Ectodermal cell (in vitro differentiated cells): ENCODE measurements around the gene REXO2.

ENCODE experiments used
- H3K27ac ChIP-seq: 2 replicates; pipeline ENCODE4 v1.7.0; 2013; ENCODE audit warnings: mild to moderate bottlenecking, low read depth, low read length; ENCODE audit not compliant: insufficient read depth, poor library complexity, severe bottlenecking
- H3K27me3 ChIP-seq: 2 replicates; pipeline ENCODE4 v1.7.0; 2013; ENCODE audit warnings: mild to moderate bottlenecking, low read length; ENCODE audit not compliant: insufficient read depth, control insufficient read depth, poor library complexity, severe bottlenecking
- H3K36me3 ChIP-seq: one replicate; pipeline ENCODE4 v1.7.0; 2013; ENCODE audit warnings: low read length; ENCODE audit not compliant: control insufficient read depth, insufficient read depth
- H3K4me1 ChIP-seq: one replicate; pipeline ENCODE4 v1.7.0; 2013; ENCODE audit warnings: low read length; ENCODE audit not compliant: control insufficient read depth, insufficient read depth
- H3K4me3 ChIP-seq: 2 replicates; pipeline ENCODE4 v1.7.0; 2013; ENCODE audit warnings: low read depth, low read length, control low read depth; ENCODE audit not compliant: insufficient read depth
- H3K9me3 ChIP-seq: 2 replicates; pipeline ENCODE4 v1.7.0; 2013; ENCODE audit warnings: mild to moderate bottlenecking, low read length, moderate library complexity; ENCODE audit not compliant: control insufficient read depth
- WGBS, 2 experiments: methylation state at CpG; one replicate each; pipeline ENCODE4 v1.1.7; 2013; ENCODE audit warnings: missing lambda C conversion rate in 2 of 2; 5-methylcytosine and 5-hydroxymethylcytosine counted together

REXO2 gene

GRCh38 chr11:114440971-114441763, 1.9 kb downstream of the REXO2 start:
- no peak overlapping the region for H3K4me3 ChIP-seq
- H3K9me3 ChIP-seq = no peaks in the 10 kb centered on the region
- 70 to 77% methylated on average over 5 to 7 of the region's 7 CpGs for WGBS, 2 experiments
- H3K4me1 ChIP-seq = no peaks in the 10 kb centered on the region
- no peak overlapping the region for H3K27ac ChIP-seq
- no peaks in the 10 kb centered on the region for H3K27me3 ChIP-seq
- no peaks in the 10 kb centered on the region for H3K36me3 ChIP-seq

DNA sequence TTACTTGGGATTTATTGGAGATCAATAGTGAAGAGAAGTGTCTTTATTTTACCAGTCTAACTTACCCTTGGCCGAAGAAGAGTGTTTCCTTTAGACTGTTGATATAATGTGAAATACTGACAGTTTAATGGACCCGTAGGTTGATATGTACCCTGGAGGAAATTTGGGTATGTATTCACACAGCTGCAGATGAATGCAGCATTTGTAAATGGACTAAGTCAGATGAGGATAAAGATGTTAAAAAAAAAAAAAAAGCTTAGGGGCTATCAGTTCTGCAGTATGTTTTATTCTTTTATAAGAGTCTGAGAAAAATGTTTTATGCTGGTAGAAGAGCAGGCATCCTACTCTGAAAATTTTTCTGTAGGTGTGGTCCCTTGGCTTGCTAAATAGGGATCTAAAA, 2.7 kb downstream of the REXO2 start:
- no peak overlapping the region for H3K27ac ChIP-seq
- 92 to 95% methylated on average over 2 of the region's 2 CpGs for WGBS, 2 experiments
- H3K4me1 ChIP-seq = no peaks in the 10 kb centered on the region
- H3K36me3 ChIP-seq = no peaks in the 10 kb centered on the region
- no peaks in the 10 kb centered on the region for H3K9me3 ChIP-seq
- H3K27me3 ChIP-seq = no peaks in the 10 kb centered on the region
- H3K4me3 ChIP-seq = no peak overlapping the region

DNA sequence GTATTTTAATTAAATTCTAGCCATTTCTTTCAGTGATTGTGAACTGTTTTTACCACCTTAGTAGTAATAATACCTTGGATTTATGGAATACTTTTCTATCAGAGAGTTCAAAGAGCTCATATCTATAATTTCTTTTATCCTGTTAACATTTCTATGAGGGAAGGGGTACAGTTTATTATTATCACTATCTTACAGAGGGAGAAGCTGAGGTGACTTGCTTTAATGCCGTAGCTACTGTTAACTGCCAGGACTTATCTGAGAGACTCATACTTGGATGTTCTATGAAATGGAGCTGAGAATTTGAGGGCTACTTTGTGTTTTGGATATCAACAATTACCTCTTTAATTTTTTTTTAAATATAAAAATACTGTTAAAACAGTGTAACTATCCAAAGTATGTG, 3.3 kb downstream of the REXO2 start:
- Histone ChIP-seq H3K4me1 (no peaks in the 10 kb centered on the region), H3K4me3 (no peak overlapping the region), H3K27me3 (no peaks in the 10 kb centered on the region), H3K27ac (no peak overlapping the region), H3K36me3 (no peaks in the 10 kb centered on the region), H3K9me3 (no peaks in the 10 kb centered on the region)
- 100% methylated on average over 1 of the region's 1 CpG for WGBS, 2 experiments

- H3K27me3 ChIP-seq = no peaks in the 10 kb centered on the region
- H3K4me1 ChIP-seq = no peaks in the 10 kb centered on the region
- 95 to 98% methylated on average over 2 of the region's 2 CpGs for WGBS, 2 experiments
- H3K27ac ChIP-seq = no peak overlapping the region
- peaks cover 5% of the 10 kb centered on the region for H3K36me3 ChIP-seq
- no peak overlapping the region for H3K4me3 ChIP-seq
- no peaks in the 10 kb centered on the region for H3K9me3 ChIP-seq
These were observed 8.2 kb downstream of the REXO2 start for GRCh38 chr11:114447444-114447843.

- Histone ChIP-seq H3K27ac (no peak overlapping the region), H3K36me3 (peaks cover 5% of the 10 kb centered on the region), H3K4me3 (no peak overlapping the region), H3K4me1 (no peaks in the 10 kb centered on the region), H3K27me3 (no peaks in the 10 kb centered on the region), H3K9me3 (no peaks in the 10 kb centered on the region)
- 97 to 98% methylated on average over 3 of the region's 3 CpGs for WGBS, 2 experiments
These were observed 8.6 kb downstream of the REXO2 start for GRCh38 chr11:114447892-114448291.

- H3K4me3 ChIP-seq = no peak overlapping the region
- no peaks in the 10 kb centered on the region for H3K27me3 ChIP-seq
- WGBS, 2 experiments = 96 to 100% methylated on average over 1 of the region's 2 CpGs
- no peaks in the 10 kb centered on the region for H3K9me3 ChIP-seq
- no peaks in the 10 kb centered on the region for H3K4me1 ChIP-seq
- peaks cover 9% of the 10 kb centered on the region for H3K36me3 ChIP-seq
- no peak overlapping the region for H3K27ac ChIP-seq
These were observed 9.6 kb downstream of the REXO2 start for GRCh38 chr11:114448749-114449482.

DNA sequence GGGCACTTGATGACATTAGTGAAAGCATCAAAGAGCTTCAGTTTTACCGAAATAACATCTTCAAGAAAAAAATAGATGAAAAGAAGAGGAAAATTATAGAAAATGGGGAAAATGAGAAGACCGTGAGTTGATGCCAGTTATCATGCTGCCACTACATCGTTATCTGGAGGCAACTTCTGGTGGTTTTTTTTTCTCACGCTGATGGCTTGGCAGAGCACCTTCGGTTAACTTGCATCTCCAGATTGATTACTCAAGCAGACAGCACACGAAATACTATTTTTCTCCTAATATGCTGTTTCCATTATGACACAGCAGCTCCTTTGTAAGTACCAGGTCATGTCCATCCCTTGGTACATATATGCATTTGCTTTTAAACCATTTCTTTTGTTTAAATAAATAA, 10.6 kb downstream of the REXO2 start:
- 93 to 94% methylated on average over 6 of the region's 6 CpGs for WGBS, 2 experiments
- Histone ChIP-seq H3K4me3 (no peak overlapping the region), H3K27ac (no peak overlapping the region), H3K4me1 (no peaks in the 10 kb centered on the region), H3K36me3 (peaks cover 9% of the 10 kb centered on the region), H3K27me3 (no peaks in the 10 kb centered on the region), H3K9me3 (no peaks in the 10 kb centered on the region)

- no peaks in the 10 kb centered on the region for H3K9me3 ChIP-seq
- peaks cover 9% of the 10 kb centered on the region for H3K36me3 ChIP-seq
- H3K27ac ChIP-seq = no peak overlapping the region
- H3K4me3 ChIP-seq = no peak overlapping the region
- WGBS, 2 experiments = 91 to 98% methylated on average over 3 of the region's 3 CpGs
- H3K4me1 ChIP-seq = no peaks in the 10 kb centered on the region
- no peaks in the 10 kb centered on the region for H3K27me3 ChIP-seq
These were observed 13.1 kb downstream of the REXO2 start for GRCh38 chr11:114452399-114452798.

DNA sequence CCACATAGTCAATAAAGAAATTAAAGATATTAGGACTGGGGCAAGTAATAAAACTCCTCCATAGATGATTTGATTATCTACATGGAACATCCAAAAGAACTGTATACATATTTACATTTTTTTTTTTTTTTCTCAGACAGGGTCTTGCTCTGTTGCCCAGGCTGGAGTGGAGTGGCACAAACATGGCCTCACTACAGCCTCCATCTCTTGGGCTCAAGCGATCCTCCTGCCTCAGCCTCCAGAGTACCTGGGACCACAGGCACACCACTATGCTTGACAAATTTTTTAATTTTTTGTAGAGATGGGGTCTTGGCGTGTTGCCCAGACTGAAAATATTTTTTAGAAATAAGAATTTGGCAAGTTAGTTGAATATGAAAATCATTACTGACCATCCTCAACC, 24.7 kb downstream of the REXO2 start:
- Histone ChIP-seq H3K4me1 (no peaks in the 10 kb centered on the region), H3K27me3 (no peaks in the 10 kb centered on the region), H3K9me3 (no peaks in the 10 kb centered on the region), H3K36me3 (no peaks in the 10 kb centered on the region), H3K27ac (no peak overlapping the region), H3K4me3 (no peak overlapping the region)
- WGBS, 2 experiments = 96 to 99% methylated on average over 2 of the region's 2 CpGs

DNA sequence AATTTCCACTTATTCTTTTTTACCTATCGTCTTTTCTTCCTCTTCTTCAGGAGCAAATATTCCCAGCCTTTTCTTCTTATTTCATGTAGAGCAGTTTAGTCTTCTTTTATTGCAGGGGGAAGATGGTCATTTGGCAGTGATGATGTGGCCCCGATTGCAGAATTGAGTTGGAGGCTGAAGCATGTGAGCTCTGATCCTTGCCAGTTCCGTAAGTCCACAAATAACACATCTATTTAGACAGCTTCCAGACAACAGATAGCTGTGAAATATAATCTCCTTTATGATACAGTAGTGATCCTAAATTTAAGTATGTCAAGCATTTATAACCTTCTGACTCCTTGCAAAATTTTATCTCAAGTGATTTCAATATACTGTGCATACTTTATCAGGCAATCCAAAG, 27.5 kb downstream of the REXO2 start:
- H3K9me3 ChIP-seq = no peaks in the 10 kb centered on the region
- no peaks in the 10 kb centered on the region for H3K36me3 ChIP-seq
- WGBS, 2 experiments = 90 to 92% methylated on average over 2 to 3 of the region's 3 CpGs
- H3K4me3 ChIP-seq = no peak overlapping the region
- H3K4me1 ChIP-seq = no peaks in the 10 kb centered on the region
- no peak overlapping the region for H3K27ac ChIP-seq
- H3K27me3 ChIP-seq = no peaks in the 10 kb centered on the region
